GM18508 (cell line): ENCODE measurements around the gene MPO.

ENCODE experiments used
- ATAC-seq: cut with Tn5 transposase; IDR thresholded peaks from one replicate; pipeline ENCODE4 v1.9.1; 2021; ENCODE audit warnings: moderate number of reproducible peaks; ENCODE audit not compliant: insufficient read depth, unreplicated experiment

Gene MPO

DNA sequence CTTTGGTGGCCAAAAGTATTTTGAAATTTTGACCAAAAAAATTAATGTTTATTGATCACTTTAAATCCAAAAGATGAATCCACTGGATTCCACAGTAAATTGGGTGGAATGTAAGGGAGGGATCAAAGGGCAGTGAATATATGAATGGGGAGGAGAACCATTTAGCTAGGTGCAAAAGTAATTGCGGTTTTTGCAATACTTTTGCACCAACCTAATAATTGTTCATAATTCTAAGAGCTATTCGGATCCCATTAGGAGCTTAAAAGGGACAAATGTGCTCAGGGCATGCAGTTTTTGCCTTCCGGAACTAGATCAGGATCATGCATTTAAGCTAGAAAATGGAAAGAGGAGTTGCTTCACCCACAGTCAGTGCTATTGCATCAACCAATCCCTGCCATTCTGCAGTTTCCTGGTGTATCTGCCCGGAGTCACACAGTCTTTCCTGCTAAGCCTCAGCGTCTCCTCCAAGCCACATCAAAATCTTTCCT lies 42.5 kb downstream of the MPO start, which contains the start of gene LPO:
LPO (plus strand) TSS at position 438 of the 488 bp plus-strand sequence. CDS start 4,396 bp downstream, outside the sequence.
- no peak for ATAC-seq

- ATAC-seq, result no peak
Observed at GRCh38 chr17:58236394-58236793, 44.3 kb downstream of the MPO start.

DNA sequence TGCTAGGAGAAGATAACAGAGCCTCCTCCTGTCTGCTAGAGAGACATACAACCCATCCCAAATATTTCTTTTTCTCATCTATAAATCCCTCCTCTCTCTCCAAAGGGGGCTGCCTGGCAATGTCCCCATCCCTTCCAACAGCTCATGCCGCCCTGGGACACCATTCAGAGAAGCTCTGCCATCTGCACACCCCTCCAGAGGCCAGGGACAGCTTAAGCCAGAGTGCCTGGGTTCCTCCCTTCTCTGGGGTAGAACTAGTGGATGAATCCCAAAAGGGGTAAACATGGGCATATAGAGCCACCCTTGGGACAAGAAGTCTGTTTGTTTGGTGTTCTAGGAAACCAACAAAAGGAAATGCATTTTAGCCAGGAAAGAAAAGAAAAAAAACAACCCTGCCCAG lies 44.9 kb downstream of the MPO start:
- ATAC-seq, result no peak

- ATAC-seq, result no peak
Observed at GRCh38 chr17:58234512-58234911, 46.2 kb downstream of the MPO start.

GRCh38 chr17:58233543-58233942 lies 47.2 kb downstream of the MPO start:
- no peak for ATAC-seq

- peak; percentile 60 for ATAC-seq
Observed at GRCh38 chr17:58232707-58233156, 48.0 kb downstream of the MPO start.

DNA sequence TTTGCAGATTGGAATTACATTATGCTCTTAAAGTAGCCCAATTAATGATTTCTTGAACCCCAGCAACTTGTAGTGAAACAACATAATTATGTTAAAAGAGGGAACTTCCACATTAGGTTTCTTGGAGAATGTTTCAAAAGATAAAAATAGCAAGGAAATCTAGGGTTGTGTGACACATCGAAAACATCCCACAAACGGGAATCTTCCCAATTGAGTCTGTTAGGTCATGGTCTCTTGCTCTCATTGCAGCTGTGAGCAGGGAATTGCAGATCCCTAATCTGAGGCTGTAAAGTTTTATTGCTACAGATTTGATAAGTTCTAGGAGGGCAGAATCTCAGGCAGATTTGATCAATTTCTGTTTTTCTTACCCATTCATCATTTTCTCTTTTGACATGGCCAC lies 49.1 kb downstream of the MPO start:
- ATAC-seq, result no peak

DNA sequence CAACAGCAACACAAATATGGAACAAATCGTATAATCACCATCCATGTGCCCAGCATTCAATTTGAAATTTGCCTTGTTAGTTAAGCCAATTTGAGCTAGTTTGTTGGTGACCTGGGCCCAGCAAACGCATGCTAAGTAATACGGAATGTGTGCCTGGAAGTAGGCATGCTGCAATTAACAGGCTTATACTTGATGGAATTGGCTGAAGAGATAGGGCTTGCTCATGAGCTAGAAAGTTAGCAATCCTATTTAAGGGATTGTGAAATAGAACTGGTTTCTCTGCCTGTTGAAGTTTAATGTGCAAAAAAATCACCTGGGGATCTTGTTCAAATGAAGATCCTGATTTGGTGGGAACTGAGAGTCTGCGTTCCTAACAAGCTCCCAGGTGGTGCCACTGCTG lies 50.9 kb downstream of the MPO start:
- no peak for ATAC-seq

DNA sequence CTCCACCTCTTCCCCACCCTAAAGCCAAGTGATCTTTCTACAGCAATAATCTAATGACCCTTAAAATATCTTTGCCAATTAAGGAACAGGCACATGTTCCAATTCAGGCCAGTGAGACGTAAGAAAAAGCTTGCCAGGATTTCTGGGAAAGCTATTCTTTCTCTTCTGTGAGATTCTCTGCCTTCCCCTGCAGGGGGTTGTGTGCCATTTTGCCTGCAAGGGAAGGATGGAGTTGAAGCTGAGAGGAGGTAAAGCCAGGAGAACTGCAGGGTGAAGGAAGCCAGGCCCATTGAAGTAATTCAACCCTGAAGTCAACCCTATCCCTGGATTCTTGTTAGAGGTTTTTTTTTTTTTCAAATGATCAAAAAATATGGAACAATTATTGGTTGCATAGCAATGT lies 51.4 kb downstream of the MPO start:
- ATAC-seq, result no peak

DNA sequence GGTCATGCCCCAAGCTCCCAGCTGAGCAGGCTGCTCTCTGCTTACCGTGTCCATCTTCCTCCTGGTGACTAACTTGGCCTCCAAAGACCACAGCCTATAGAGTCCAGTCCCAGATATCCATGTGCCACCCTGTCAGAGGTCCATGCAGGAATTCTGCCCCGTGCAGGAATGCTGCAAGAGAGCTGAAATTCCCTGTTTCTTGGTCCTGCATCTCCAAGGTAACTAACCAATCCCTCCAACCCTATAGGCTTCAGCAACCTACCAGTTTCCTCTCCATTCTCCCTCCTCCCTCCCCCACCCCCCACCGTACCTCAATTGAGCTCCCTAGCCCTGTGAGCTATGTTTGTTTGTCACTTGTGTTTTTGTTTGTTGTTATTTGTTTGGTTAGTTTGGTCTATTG lies 52.1 kb downstream of the MPO start:
- no peak for ATAC-seq

GRCh38 chr17:58227733-58228132 lies 53.0 kb downstream of the MPO start:
- ATAC-seq, result no peak

- no peak for ATAC-seq
Observed at GRCh38 chr17:58224315-58224714, 56.4 kb downstream of the MPO start.
